A673 (cell line): ENCODE data around the gene ANKRD13B.

Source experiments
- EZH2 ChIP-seq: fragments of 200-600 bp; sonication (generic); IDR thresholded peaks from 2 replicates; pipeline ENCODE4 v1.6.1; 2017; ENCODE audit warnings: borderline replicate concordance, low read depth, mild to moderate bottlenecking, mixed read lengths, antibody characterized with exemption, low read length; ENCODE audit not compliant: poor library complexity, severe bottlenecking
- TF ChIP-seq, protein P1 (sequence below): fragments of 300-800, 200-600 bp; sonication (generic); conservative IDR thresholded peaks from 2 replicates; pipeline ENCODE4 v1.5.1; 2017; ENCODE audit warnings: low read depth, mild to moderate bottlenecking, antibody characterized with exemption, low read length, moderate library complexity, mixed read lengths

DNA sequence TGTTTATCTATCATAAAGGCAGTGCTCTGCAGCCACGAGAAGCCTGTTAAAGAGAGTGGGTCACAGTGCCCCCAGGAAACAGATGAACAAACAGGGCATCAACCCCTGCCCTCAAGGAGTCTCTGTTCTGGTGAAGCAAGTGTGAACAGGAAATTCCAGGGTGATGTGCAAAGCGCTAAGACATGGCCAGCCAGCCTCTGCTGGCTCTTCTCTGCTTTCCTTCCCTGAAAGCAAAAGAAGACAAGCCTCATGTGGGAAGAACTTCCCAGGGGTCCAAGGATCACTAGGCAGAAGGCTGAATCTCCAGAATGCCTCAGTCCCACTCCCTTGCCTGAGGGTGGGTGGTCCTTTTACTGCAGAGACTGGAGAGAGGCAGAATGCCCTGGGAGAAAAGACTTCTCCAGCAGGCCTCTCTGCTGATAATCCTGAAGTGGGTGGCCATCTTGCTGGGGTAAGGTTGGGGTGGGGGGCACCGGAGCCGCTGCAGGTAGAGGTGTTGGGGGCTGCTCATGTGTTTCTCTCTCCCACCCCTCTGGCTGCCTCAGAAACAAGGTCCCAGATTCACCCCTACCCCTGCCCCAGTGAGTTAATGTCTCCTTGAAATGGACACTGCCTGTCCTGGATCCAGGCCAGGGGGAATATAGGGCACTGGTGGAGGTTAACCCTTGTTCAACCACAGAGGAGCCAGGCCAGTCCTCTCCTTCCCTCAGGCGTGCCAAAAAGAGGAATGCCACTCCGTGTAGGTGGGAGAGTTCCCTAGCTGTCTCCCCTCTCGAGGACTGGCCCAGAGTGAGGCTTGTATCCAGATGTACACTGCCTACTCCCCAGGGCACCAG lies 2.4 kb downstream of the ANKRD13B start:
- TF ChIP-seq, protein P1, sequence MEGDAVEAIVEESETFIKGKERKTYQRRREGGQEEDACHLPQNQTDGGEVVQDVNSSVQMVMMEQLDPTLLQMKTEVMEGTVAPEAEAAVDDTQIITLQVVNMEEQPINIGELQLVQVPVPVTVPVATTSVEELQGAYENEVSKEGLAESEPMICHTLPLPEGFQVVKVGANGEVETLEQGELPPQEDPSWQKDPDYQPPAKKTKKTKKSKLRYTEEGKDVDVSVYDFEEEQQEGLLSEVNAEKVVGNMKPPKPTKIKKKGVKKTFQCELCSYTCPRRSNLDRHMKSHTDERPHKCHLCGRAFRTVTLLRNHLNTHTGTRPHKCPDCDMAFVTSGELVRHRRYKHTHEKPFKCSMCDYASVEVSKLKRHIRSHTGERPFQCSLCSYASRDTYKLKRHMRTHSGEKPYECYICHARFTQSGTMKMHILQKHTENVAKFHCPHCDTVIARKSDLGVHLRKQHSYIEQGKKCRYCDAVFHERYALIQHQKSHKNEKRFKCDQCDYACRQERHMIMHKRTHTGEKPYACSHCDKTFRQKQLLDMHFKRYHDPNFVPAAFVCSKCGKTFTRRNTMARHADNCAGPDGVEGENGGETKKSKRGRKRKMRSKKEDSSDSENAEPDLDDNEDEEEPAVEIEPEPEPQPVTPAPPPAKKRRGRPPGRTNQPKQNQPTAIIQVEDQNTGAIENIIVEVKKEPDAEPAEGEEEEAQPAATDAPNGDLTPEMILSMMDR = no peak
- no peak for TF ChIP-seq EZH2
